GM18511 (cell line): ENCODE measurements around the gene BAZ2B.

ENCODE experiments used
- ATAC-seq: cut with Tn5 transposase; IDR thresholded peaks from one replicate; pipeline ENCODE4 v1.9.1; 2021; ENCODE audit warnings: mild to moderate bottlenecking, moderate library complexity; ENCODE audit not compliant: unreplicated experiment

BAZ2B gene

GRCh38 chr2:159617646-159618045 is 1.3 kb upstream of the BAZ2B start:
- no peak for ATAC-seq

GRCh38 chr2:159617100-159617499 is 752 bp upstream of the BAZ2B start:
- ATAC-seq: no peak

- peak; percentile 77 for ATAC-seq
These were observed 722 bp downstream of the BAZ2B start for GRCh38 chr2:159615367-159616285.

- ATAC-seq: peak; percentile 12
These were observed 1.6 kb downstream of the BAZ2B start for GRCh38 chr2:159614534-159615366.

- ATAC-seq: no peak
These were observed 2.6 kb downstream of the BAZ2B start for GRCh38 chr2:159613651-159614285.

- no peak for ATAC-seq
These were observed 3.3 kb downstream of the BAZ2B start for GRCh38 chr2:159613091-159613490.

- no peak for ATAC-seq
These were observed 4.0 kb downstream of the BAZ2B start for GRCh38 chr2:159612255-159612901.

- no peak for ATAC-seq
These were observed 6.4 kb downstream of the BAZ2B start for GRCh38 chr2:159609811-159610549.

- ATAC-seq: no peak
These were observed 7.5 kb downstream of the BAZ2B start for GRCh38 chr2:159608723-159609308.

- ATAC-seq: no peak
These were observed 8.2 kb downstream of the BAZ2B start for GRCh38 chr2:159608108-159608507.

GRCh38 chr2:159606287-159606686 is 10.1 kb downstream of the BAZ2B start:
- no peak for ATAC-seq

GRCh38 chr2:159605441-159606178 is 10.7 kb downstream of the BAZ2B start:
- ATAC-seq: no peak

- no peak for ATAC-seq
These were observed 12.2 kb downstream of the BAZ2B start for GRCh38 chr2:159604159-159604558.

- no peak for ATAC-seq
These were observed 15.6 kb downstream of the BAZ2B start for GRCh38 chr2:159600752-159601151.

GRCh38 chr2:159595410-159596046 is 20.8 kb downstream of the BAZ2B start:
- ATAC-seq: no peak

GRCh38 chr2:159592441-159592840 is 23.9 kb downstream of the BAZ2B start:
- ATAC-seq: no peak

GRCh38 chr2:159591221-159591620 is 25.1 kb downstream of the BAZ2B start:
- ATAC-seq: no peak

- ATAC-seq: no peak
These were observed 27.1 kb downstream of the BAZ2B start for GRCh38 chr2:159589286-159589685.

GRCh38 chr2:159586034-159586433 is 30.3 kb downstream of the BAZ2B start:
- ATAC-seq: no peak
